ENCODE data around the gene TTYH3.

- TF ChIP-seq XRCC5 (optimal IDR thresholded peaks at IDR 0.05; ENCODE audit: low read length) = no peak
- TF ChIP-seq ZFP90 (CRISPR knock-in tag; IDR thresholded peaks at IDR 0.05; ENCODE audit: borderline replicate concordance) = no peak
- no peak for TF ChIP-seq MXI1 (IDR thresholded peaks at IDR 0.05; ENCODE audit: borderline replicate concordance, low read depth, low read length)
- no peak for TF ChIP-seq CCAR2 (optimal IDR thresholded peaks at IDR 0.05; ENCODE audit: low read depth, low read length)
- TF ChIP-seq ZNF800 (CRISPR knock-in tag; IDR thresholded peaks at IDR 0.05) = no peak
- TF ChIP-seq ZBTB7B (CRISPR knock-in tag; IDR thresholded peaks at IDR 0.05) = no peak
- TF ChIP-seq ZNF317 (CRISPR knock-in tag; IDR thresholded peaks at IDR 0.05) = no peak
- no peak for TF ChIP-seq KDM1A (CRISPR knock-in tag; IDR thresholded peaks at IDR 0.05)
These were observed 18.2 kb downstream of the TTYH3 start for GRCh38 chr7:2649991-2650390.

Measured in HepG2 (cell line).